ENCODE data around the gene CXorf65.
A peak's percentile ranks its signal among the peaks of the same experiment; 100 is the strongest.

The CXorf65 gene

GRCh38 chrX:71107245-71107644 is 705 bp upstream of the CXorf65 start:
- DNase-seq (ENCODE audit: low read depth in 2 of 2) = no peak

- DNase-seq (ENCODE audit: low read depth in 2 of 2) = no peak
Observed at GRCh38 chrX:71105628-71106027, 912 bp downstream of the CXorf65 start.

GRCh38 chrX:71103110-71103983 is 3.2 kb downstream of the CXorf65 start:
- DNase-seq (ENCODE audit: low read depth in 2 of 2) = peak in 1 of 2 donors; percentile 50

GRCh38 chrX:71102292-71102691 is 4.2 kb downstream of the CXorf65 start:
- DNase-seq (ENCODE audit: low read depth in 2 of 2) = no peak

GRCh38 chrX:71100581-71101505 is 5.7 kb downstream of the CXorf65 start:
- DNase-seq (ENCODE audit: low read depth in 2 of 2) = no peak

GRCh38 chrX:71099736-71100135 is 6.8 kb downstream of the CXorf65 start:
- no peak for DNase-seq (ENCODE audit: low read depth in 2 of 2)

- DNase-seq (ENCODE audit: low read depth in 2 of 2) = no peak
Observed at GRCh38 chrX:71098951-71099506, 7.5 kb downstream of the CXorf65 start.

GRCh38 chrX:71098302-71098701 is 8.2 kb downstream of the CXorf65 start:
- peak; percentile 52 to 62 for DNase-seq (ENCODE audit: low read depth in 2 of 2)

- DNase-seq (ENCODE audit: low read depth in 2 of 2) = no peak
Observed at GRCh38 chrX:71096760-71097032, 9.8 kb downstream of the CXorf65 start.

GRCh38 chrX:71095981-71096759 is 10.4 kb downstream of the CXorf65 start:
- peak in 1 of 2 donors; percentile 33 for DNase-seq (ENCODE audit: low read depth in 2 of 2)

- DNase-seq (ENCODE audit: low read depth in 2 of 2) = peak; percentile 75 to 81
Observed at GRCh38 chrX:71095555-71095980, 11.0 kb downstream of the CXorf65 start, which contains the start of gene FOXO4. FOXO4 (plus strand) TSS chrX:71095851; CDS start chrX:71096529, 678 bp downstream.

- DNase-seq (ENCODE audit: low read depth in 2 of 2) = no peak
Observed at GRCh38 chrX:71095033-71095432, 11.5 kb downstream of the CXorf65 start.

GRCh38 chrX:71091263-71091662 is 15.3 kb downstream of the CXorf65 start:
- no peak for DNase-seq (ENCODE audit: low read depth in 2 of 2)

GRCh38 chrX:71085900-71086299 is 20.6 kb downstream of the CXorf65 start:
- DNase-seq (ENCODE audit: low read depth in 2 of 2) = no peak

- DNase-seq (ENCODE audit: low read depth in 2 of 2) = no peak
Observed at GRCh38 chrX:71082822-71083221, 23.7 kb downstream of the CXorf65 start.

- no peak for DNase-seq (ENCODE audit: low read depth in 2 of 2)
Observed at GRCh38 chrX:71082124-71082647, 24.4 kb downstream of the CXorf65 start.

GRCh38 chrX:71081330-71082123 is 25.0 kb downstream of the CXorf65 start:
- DNase-seq (ENCODE audit: low read depth in 2 of 2) = no peak

GRCh38 chrX:71070531-71070930 is 36.0 kb downstream of the CXorf65 start:
- no peak for DNase-seq (ENCODE audit: low read depth in 2 of 2)

- DNase-seq (ENCODE audit: low read depth in 2 of 2) = peak; percentile 66 to 80
Observed at GRCh38 chrX:71068044-71068918, 38.3 kb downstream of the CXorf65 start, which contains the start of gene SNX12. SNX12 (minus strand) TSS chrX:71068334; CDS start chrX:71068306, 28 bp downstream.

Data from stimulated activated CD8-positive, alpha-beta memory T cell treated with anti-CD3 and anti-CD28 coated beads, Interleukin-2, amount 100 ng/mL, for 48 hours (primary cell).